Measurements from ENCODE around the gene MINDY1. TPM values are rescaled to one million over a fixed set of nuclear protein-coding genes. Genes with fewer than 3 reads are reported as not detected.

MINDY1 gene
- total RNA-seq, 1 donor from 2014 or later = 8.8 TPM

DNA sequence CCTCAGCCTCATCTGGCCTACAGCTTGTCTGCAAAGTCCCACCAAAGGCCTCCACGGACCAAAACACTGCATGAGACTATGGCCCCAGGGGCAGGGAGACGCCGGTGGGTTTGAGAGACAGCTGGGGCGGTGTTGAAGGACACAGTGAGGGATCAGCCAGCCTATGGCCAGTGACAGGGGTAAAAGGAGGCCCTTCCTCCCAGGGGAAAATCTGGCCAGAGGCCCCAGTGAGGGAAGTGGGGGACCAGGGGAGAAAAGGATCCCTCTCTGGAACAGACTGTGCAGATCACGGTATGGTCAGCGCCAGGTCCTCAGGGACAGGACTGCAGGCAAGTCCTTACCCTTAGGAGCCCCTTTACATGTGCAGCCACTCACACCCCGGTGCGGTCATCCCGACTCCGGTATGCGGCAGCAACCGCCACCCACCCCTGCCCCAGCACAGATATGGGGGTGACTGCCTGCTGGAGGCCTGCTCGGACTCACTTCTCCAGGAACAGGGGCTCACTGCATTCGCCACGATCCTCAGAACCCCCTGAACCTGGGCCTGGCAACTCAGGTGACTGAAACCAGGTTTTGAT, 33.4 kb downstream of the MINDY1 start:
- Histone ChIP-seq H3K36me3 (ENCODE audit: insufficient read depth, low read length) (no peaks in the 10 kb centered on the region), H3K4me2 (ENCODE audit: low read length) (peak overlapping the region; percentile 97), H3K4me1 (ENCODE audit: insufficient read depth, low read length) (peaks cover 41% of the 10 kb centered on the region), H3K9me3 (ENCODE audit: insufficient read depth, low read depth, low read length) (no peaks in the 10 kb centered on the region), H2AFZ (ENCODE audit: low read depth, low read length) (peak overlapping the region; percentile 53), H4K20me1 (ENCODE audit: insufficient read depth, low read length) (peaks cover 54% of the 10 kb centered on the region), H3K9ac (ENCODE audit: low read length) (peak overlapping the region; percentile 88), H3K4me3 (ENCODE audit: insufficient read depth, low read depth, low read length) (peak overlapping the region; percentile 91), H3K27me3 (ENCODE audit: insufficient read depth, low read length) (no peaks in the 10 kb centered on the region), H3K79me2 (ENCODE audit: insufficient read depth, low read length) (peaks cover 58% of the 10 kb centered on the region), H3K27ac (ENCODE audit: low read depth, low read length) (peak overlapping the region; percentile 75)
- DNase-seq (ENCODE audit: low read depth) (no peak), FAIRE-seq (no peak)
- no peaks in the 10 kb centered on the region for H3K27me3 Mint-ChIP-seq (ENCODE audit: low read depth, unreplicated experiment)
- peak overlapping the region; percentile 77 for H3K27ac Mint-ChIP-seq (ENCODE audit: unreplicated experiment)
- no peaks in the 10 kb centered on the region for H3K9me3 Mint-ChIP-seq (ENCODE audit: unreplicated experiment)
- H3K4me1 Mint-ChIP-seq (ENCODE audit: low read depth, unreplicated experiment) = peaks cover 38% of the 10 kb centered on the region
- TF ChIP-seq, protein P1, sequence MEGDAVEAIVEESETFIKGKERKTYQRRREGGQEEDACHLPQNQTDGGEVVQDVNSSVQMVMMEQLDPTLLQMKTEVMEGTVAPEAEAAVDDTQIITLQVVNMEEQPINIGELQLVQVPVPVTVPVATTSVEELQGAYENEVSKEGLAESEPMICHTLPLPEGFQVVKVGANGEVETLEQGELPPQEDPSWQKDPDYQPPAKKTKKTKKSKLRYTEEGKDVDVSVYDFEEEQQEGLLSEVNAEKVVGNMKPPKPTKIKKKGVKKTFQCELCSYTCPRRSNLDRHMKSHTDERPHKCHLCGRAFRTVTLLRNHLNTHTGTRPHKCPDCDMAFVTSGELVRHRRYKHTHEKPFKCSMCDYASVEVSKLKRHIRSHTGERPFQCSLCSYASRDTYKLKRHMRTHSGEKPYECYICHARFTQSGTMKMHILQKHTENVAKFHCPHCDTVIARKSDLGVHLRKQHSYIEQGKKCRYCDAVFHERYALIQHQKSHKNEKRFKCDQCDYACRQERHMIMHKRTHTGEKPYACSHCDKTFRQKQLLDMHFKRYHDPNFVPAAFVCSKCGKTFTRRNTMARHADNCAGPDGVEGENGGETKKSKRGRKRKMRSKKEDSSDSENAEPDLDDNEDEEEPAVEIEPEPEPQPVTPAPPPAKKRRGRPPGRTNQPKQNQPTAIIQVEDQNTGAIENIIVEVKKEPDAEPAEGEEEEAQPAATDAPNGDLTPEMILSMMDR (IDR thresholded peaks at IDR 0.05; ENCODE audit: insufficient read depth, low read depth, low read length) = no peak
- TF ChIP-seq EZH2 (IDR thresholded peaks at IDR 0.05; ENCODE audit: insufficient read depth, low read length) = no peak
- H3K4me3 Mint-ChIP-seq (ENCODE audit: unreplicated experiment) = peak overlapping the region; percentile 88
- H3K36me3 Mint-ChIP-seq (ENCODE audit: low read depth, unreplicated experiment) = peaks cover 5% of the 10 kb centered on the region

DNA sequence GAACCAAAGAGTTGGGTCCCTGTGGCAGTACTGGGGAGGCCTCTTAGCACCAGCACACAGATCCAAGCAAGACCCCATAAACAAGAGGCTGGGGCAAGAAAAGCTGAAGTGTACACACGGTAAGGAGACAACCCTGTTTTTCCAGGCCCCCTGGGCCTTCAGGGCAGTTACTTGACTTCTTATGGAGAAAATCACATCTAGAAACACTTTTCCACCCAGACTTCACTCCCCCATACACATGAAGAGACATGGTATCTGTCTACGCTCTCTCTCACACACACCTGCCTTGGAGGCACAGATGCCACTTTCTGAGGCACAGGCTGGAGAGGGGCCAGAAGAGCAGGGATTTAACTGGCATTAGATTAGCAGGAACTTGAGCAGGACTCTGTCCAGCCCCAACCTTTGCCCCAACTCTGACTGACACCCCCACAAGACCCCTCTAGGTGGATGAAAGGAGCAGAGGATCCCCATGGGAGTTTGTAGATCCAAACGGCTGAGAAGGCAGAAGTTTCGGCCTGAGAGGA, 34.2 kb downstream of the MINDY1 start:
- Histone ChIP-seq H3K9me3 (ENCODE audit: insufficient read depth, low read depth, low read length) (no peaks in the 10 kb centered on the region), H3K4me1 (ENCODE audit: insufficient read depth, low read length) (peaks cover 36% of the 10 kb centered on the region), H3K9ac (ENCODE audit: low read length) (peak overlapping the region; percentile 88), H3K27ac (ENCODE audit: low read depth, low read length) (no peak overlapping the region), H3K27me3 (ENCODE audit: insufficient read depth, low read length) (no peaks in the 10 kb centered on the region), H4K20me1 (ENCODE audit: insufficient read depth, low read length) (peaks cover 63% of the 10 kb centered on the region), H3K36me3 (ENCODE audit: insufficient read depth, low read length) (peaks cover 5% of the 10 kb centered on the region), H3K79me2 (ENCODE audit: insufficient read depth, low read length) (peaks cover 65% of the 10 kb centered on the region), H3K4me2 (ENCODE audit: low read length) (peak overlapping the region; percentile 97), H3K4me3 (ENCODE audit: insufficient read depth, low read depth, low read length) (peak overlapping the region; percentile 91), H2AFZ (ENCODE audit: low read depth, low read length) (no peak overlapping the region)
- Mint-ChIP-seq H3K36me3 (ENCODE audit: low read depth, unreplicated experiment) (peaks cover 13% of the 10 kb centered on the region), H3K4me1 (ENCODE audit: low read depth, unreplicated experiment) (peaks cover 37% of the 10 kb centered on the region), H3K9me3 (ENCODE audit: unreplicated experiment) (no peaks in the 10 kb centered on the region), H3K27ac (ENCODE audit: unreplicated experiment) (peak overlapping the region; percentile 77), H3K27me3 (ENCODE audit: low read depth, unreplicated experiment) (no peaks in the 10 kb centered on the region), H3K4me3 (ENCODE audit: unreplicated experiment) (peak overlapping the region; percentile 88)
- no peak for FAIRE-seq
- no peak for TF ChIP-seq EZH2 (IDR thresholded peaks at IDR 0.05; ENCODE audit: insufficient read depth, low read length)
- DNase-seq (ENCODE audit: low read depth) = no peak

DNA sequence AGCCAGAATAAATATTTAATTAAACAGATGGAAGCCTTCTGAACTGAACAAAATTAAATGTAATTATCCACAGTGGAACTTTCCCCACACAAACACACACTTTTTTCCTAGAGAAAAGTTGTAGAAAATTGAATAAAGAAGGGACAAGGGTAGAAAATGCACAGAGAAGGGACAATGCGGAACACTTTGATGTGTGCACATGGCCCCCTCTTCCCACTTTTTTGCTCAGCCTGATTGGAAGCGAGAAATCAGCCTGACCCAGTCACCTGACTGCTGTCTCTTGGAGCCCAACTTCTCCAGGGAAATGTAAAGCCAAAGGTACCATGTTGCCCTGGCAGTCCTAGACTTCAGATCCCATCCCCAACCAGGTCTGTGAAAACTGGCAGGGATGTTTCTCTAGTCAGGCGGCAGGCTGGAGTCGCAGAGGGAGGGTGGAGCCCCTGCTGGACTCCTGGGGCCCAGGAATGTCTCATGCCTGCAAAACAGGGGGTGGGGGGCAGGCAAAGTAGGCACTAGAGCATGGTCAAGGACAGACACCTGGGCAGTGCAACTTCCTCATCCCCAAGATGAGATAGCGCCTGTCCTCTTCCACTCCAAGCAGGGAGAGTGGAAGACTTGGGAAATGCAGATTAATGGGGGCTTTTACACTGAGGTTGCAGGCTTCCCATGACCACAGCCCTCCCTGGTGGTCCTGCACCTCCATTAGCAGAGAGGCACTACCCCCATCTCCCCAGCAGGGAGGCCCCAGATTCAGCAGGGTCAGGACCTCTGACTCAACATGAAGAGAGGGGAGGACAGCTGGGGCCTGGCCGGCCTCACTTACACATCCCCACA, 34.9 kb downstream of the MINDY1 start:
- Histone ChIP-seq H3K9me3 (ENCODE audit: insufficient read depth, low read depth, low read length) (no peaks in the 10 kb centered on the region), H3K9ac (ENCODE audit: low read length) (peak overlapping the region; percentile 88), H3K4me1 (ENCODE audit: insufficient read depth, low read length) (peaks cover 30% of the 10 kb centered on the region), H3K4me3 (ENCODE audit: insufficient read depth, low read depth, low read length) (peak overlapping the region; percentile 37), H3K36me3 (ENCODE audit: insufficient read depth, low read length) (peaks cover 11% of the 10 kb centered on the region), H2AFZ (ENCODE audit: low read depth, low read length) (no peak overlapping the region), H3K27me3 (ENCODE audit: insufficient read depth, low read length) (no peaks in the 10 kb centered on the region), H3K4me2 (ENCODE audit: low read length) (peak overlapping the region; percentile 97), H3K27ac (ENCODE audit: low read depth, low read length) (no peak overlapping the region), H3K79me2 (ENCODE audit: insufficient read depth, low read length) (peaks cover 66% of the 10 kb centered on the region), H4K20me1 (ENCODE audit: insufficient read depth, low read length) (peaks cover 70% of the 10 kb centered on the region)
- Mint-ChIP-seq H3K27me3 (ENCODE audit: low read depth, unreplicated experiment) (no peaks in the 10 kb centered on the region), H3K4me1 (ENCODE audit: low read depth, unreplicated experiment) (peaks cover 32% of the 10 kb centered on the region), H3K9me3 (ENCODE audit: unreplicated experiment) (no peaks in the 10 kb centered on the region), H3K27ac (ENCODE audit: unreplicated experiment) (peak overlapping the region; percentile 55), H3K36me3 (ENCODE audit: low read depth, unreplicated experiment) (peaks cover 14% of the 10 kb centered on the region), H3K4me3 (ENCODE audit: unreplicated experiment) (peak overlapping the region; percentile 88)
- DNase-seq (ENCODE audit: low read depth) (no peak), FAIRE-seq (no peak)
- TF ChIP-seq, protein P1 (IDR thresholded peaks at IDR 0.05; ENCODE audit: insufficient read depth, low read depth, low read length) = no peak
- no peak for TF ChIP-seq EZH2 (IDR thresholded peaks at IDR 0.05; ENCODE audit: insufficient read depth, low read length)
